ENCODE measurements around the gene RHOV. TPM values are rescaled to one million over a fixed set of nuclear protein-coding genes. Genes with fewer than 3 reads are reported as not detected.
"Not testable (repeated sequence)": the region's sequence is repeated elsewhere in the genome, so short reads cannot be mapped to it uniquely, and the experiment has no call there.

Gene RHOV
- total RNA-seq, 1 experiment from 2014 or later: 0.82 TPM

GRCh38 chr15:40891810-40892446 is 17.9 kb upstream of the RHOV start:
- peak; percentile 69 for DNase-seq (ENCODE audit: low read depth, low spot score)
- in situ Hi-C loops (cut with HindIII; ENCODE audit: low pct_unique_long_range_greater_than_20kb, low sequenced_read_pairs): no loop called here

DNA sequence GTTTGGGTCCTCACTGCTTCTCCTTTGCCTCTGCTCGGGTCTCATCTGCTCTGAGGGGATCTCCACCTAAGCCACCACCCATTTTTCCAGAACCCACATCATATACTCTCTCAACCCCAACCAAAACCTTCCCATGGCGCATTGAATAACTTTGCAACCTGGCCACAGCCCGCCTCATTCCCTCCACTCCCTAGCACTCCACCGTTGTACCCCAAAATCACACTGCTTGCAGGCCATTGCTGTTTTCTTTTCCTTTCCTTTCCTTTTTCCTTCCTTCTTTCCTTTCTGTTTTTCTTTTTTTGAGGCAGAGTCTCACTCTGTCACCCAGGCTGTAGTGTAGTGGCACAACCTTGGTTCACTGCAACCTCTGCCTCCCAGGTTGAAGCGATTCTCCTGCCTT is 17.1 kb upstream of the RHOV start:
- no peak for DNase-seq (ENCODE audit: low read depth, low spot score)
- in situ Hi-C loops (cut with HindIII; ENCODE audit: low pct_unique_long_range_greater_than_20kb, low sequenced_read_pairs): no loop called here

GRCh38 chr15:40889112-40889511 is 15.1 kb upstream of the RHOV start:
- in situ Hi-C loops (cut with HindIII; ENCODE audit: low pct_unique_long_range_greater_than_20kb, low sequenced_read_pairs): no loop called here
- no peak for DNase-seq (ENCODE audit: low read depth, low spot score)

DNA sequence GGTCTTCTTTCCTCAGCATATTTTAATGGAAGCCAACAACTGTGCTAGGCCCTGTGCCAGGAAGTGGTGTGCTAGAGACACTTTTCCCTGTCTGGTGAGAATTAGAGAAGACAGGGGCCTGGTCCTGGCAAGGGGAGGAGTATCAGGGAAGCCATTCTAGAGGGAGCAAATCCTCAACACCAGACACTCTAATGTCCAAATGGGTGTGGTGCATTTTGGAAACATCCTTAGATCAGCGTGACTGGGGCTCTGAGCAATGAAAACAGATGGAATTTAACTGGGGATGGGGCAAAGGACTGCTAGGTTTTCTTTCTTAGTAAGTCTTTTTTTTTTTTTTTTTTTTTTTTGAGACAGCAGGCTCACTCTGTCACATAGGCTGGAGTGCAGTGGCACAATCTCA is 12.6 kb upstream of the RHOV start:
- DNase-seq (ENCODE audit: low read depth, low spot score): no peak
- in situ Hi-C loops (cut with HindIII; ENCODE audit: low pct_unique_long_range_greater_than_20kb, low sequenced_read_pairs): no loop called here

- in situ Hi-C loops (cut with HindIII; ENCODE audit: low pct_unique_long_range_greater_than_20kb, low sequenced_read_pairs): no loop called here
- no peak for DNase-seq (ENCODE audit: low read depth, low spot score)
Observed at GRCh38 chr15:40881351-40881750, 7.3 kb upstream of the RHOV start.

- in situ Hi-C loops (cut with HindIII; ENCODE audit: low pct_unique_long_range_greater_than_20kb, low sequenced_read_pairs): no loop called here
- DNase-seq (ENCODE audit: low read depth, low spot score): no peak
Observed at GRCh38 chr15:40879609-40880008, 5.6 kb upstream of the RHOV start.

DNA sequence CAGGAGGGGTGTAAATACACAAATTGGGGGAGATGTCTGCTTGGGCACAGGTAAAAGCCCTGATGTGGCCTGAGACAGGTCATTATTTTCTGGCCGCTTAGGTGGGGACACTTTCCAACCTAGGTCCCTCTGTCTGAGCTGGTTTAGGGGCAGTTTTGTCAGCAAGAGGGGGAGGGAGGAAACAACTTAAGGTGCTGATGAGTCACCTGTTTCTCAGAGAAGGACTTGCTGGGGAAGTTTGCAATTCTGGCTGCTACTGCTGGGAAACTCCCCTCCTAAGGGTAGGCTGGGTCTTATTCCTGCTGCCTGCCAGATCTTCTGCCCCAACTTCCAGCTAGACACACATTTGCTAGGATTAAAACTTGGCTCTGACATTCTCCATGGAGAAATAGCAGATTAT is 4.8 kb upstream of the RHOV start:
- in situ Hi-C loops (cut with HindIII; ENCODE audit: low pct_unique_long_range_greater_than_20kb, low sequenced_read_pairs): no loop called here
- no peak for DNase-seq (ENCODE audit: low read depth, low spot score)

DNA sequence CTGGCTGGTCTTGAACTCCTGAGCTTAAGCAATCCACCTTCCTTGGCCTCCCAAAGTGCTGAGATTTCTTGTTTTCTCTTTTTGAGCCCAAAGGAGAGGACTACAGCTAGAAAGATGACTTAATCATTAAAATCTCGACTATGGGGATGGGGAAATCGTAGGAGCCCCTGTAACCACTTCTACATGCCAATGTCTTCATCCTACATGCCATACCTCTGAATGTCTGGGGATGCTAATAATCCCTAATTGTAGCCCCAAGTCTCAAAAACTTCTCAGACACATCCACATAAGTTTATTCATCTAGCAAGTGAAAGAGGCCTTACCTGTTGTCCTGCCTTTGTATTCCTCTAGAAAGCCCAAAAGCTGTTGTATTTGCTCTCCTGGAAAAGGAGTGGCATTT is 3.7 kb upstream of the RHOV start:
- in situ Hi-C loops (cut with HindIII; ENCODE audit: low pct_unique_long_range_greater_than_20kb, low sequenced_read_pairs): no loop called here

DNA sequence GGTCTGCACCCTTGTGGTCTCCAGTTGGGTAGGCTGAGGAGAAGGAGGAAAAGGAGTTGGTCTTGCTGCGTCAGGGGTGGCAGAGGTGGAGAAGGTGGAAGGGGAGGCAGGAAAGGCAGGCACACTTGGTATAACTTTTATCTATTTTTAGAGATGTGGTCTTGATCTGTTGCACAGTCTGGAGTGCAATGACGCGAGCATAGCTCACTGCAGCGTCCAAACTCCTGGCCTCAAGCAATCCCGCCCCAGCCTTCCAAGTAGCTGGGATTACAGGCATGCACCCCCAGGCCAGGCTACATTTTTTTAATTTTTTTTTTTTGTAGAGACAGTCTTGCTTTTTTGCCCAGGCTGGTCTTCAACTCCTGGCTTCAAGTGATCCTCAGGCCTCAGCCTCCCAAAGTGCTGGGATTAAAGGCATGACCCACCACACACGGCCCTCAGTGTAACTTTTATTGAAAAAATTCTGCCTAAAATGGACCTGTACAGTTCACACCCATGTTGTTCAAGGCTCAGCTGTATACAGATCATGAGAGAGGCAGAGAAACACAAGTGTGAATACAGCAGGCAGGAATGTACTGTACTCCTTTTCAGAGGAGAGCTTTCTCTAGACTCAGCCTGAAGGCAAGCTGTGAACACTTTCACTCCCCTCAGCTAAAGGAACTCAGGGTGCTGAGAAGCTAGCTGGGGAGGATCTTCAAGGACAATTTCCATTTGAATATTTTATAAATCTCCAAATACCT is 2.1 kb upstream of the RHOV start:
- DNase-seq (ENCODE audit: low read depth, low spot score): no peak
- in situ Hi-C loops (cut with HindIII; ENCODE audit: low pct_unique_long_range_greater_than_20kb, low sequenced_read_pairs): no loop called here

More for the DNA sequence above, 3.7 kb upstream of the RHOV start:
- DNase-seq (ENCODE audit: low read depth, low spot score): no peak

DNA sequence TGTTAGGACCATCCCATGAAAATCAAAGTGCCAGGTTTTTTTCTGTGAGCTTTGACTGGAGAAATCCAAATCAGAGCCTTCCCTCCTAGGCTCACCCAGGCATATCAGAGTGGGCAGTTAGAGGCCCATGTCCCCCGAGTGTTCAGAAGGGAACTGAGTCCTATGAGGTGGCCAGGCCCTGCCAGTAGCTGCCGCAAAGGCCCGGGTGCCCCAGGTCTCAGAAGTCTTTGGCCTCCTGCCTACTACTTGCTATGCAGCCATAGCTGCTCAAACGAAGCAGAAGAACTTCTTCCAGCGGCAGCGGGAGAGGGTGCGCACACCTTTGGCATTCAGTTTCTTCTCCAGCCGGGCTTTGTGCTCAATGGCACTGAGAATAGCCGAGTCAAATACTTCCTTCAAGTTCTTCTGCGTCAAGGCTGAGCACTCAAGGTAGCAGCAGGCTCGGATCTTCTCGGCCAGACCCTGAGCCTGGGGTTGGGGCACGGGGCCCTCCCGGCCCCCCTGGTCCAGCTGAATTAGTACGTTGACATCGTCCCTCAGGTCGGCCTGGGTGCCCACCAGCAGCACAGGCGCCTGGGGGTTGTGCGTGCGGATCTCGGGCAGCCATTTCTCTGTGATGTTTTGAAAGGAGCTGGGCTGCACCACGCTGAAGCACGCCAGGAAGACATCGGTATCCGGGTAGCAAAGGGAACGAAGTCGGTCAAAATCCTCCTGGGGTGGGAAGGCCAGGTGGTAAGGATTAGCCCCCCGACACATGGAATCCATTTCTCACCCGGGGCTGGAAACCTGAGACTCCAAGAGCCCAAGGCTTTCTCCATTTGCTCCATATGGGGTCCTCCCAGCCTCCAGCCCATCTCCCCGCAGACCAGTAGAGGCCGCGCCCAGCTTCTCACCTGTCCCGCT is 992 bp downstream of the RHOV start:
- no peak for DNase-seq (ENCODE audit: low read depth, low spot score)
- in situ Hi-C loops (cut with HindIII; ENCODE audit: low pct_unique_long_range_greater_than_20kb, low sequenced_read_pairs): no loop called here

- DNase-seq (ENCODE audit: low read depth, low spot score): no peak
- in situ Hi-C loops (cut with HindIII; ENCODE audit: low pct_unique_long_range_greater_than_20kb, low sequenced_read_pairs): no loop called here
Observed at GRCh38 chr15:40871749-40872617, 2.1 kb downstream of the RHOV start.

DNA sequence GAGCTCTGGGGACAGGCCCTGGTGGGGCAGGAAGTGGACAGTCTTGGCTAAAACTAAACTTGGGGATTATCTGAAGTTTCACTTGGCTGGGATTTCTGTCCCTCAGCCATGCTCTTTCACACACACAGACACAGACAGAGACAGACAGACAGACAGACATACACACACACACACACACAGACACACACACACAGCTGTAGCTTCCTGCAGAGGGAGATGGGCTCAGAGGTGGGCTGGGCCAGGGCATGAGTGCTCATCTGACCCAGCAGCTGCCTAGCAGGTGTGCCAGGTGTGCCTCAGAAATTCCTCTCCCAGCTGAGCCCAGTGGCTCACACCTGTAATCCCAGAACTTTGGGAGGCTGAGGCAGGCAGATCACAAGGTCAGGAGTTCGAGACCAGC is 3.3 kb downstream of the RHOV start:
- DNase-seq (ENCODE audit: low read depth, low spot score): no peak
- in situ Hi-C loops (cut with HindIII; ENCODE audit: low pct_unique_long_range_greater_than_20kb, low sequenced_read_pairs): no loop called here

- in situ Hi-C loops (cut with HindIII; ENCODE audit: low pct_unique_long_range_greater_than_20kb, low sequenced_read_pairs): no loop called here
- DNase-seq (ENCODE audit: low read depth, low spot score): no peak
Observed at GRCh38 chr15:40869686-40870085, 4.3 kb downstream of the RHOV start.

DNA sequence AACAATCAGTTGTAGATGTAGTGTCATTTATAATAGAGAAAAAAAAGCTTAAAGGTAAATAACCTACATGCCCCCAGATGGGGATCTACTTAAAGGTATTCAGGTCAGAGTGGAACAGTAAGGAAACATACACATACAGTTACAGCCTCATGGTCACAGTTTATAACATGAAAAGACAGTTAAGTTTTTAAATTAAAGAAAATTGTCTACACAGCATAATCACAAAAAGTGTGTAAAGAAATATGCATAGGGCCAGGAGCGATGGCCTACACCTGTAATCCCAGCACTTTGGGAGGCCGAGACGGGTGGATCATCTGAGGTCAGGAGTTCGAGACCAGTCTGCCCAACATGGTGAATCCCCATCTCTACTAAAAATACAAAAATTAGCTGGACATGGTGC is 6.8 kb downstream of the RHOV start:
- in situ Hi-C loops (cut with HindIII; ENCODE audit: low pct_unique_long_range_greater_than_20kb, low sequenced_read_pairs): no loop called here
- DNase-seq (ENCODE audit: low read depth, low spot score): no peak

GRCh38 chr15:40863660-40864270 is 10.3 kb downstream of the RHOV start:
- in situ Hi-C loops (cut with HindIII; ENCODE audit: low pct_unique_long_range_greater_than_20kb, low sequenced_read_pairs): no loop called here
- no peak for DNase-seq (ENCODE audit: low read depth, low spot score)

DNA sequence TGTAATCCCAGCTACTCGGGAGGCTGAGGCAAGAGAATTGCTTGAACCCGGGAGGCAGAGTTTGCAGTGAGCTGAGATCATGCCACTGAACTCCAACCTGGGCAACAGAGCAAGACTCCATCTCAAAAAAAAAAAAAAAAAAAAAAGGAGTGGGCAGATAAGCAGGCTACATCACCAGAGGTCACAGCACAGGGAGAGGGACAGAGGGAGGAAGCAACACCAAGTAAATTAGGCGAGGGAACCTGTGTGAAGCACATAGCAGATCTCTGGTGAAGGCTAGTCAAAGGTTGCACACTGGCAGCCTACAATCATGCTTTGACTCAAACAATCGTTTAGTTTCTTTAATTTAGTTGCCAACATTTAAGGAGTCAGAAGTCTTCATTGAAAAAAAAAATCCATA is 12.9 kb downstream of the RHOV start:
- DNase-seq (ENCODE audit: low read depth, low spot score): not testable (repeated sequence)

GRCh38 chr15:40859206-40859851 is 14.7 kb downstream of the RHOV start:
- peak; percentile 85 for DNase-seq (ENCODE audit: low read depth, low spot score)
- in situ Hi-C loops (cut with HindIII; ENCODE audit: low pct_unique_long_range_greater_than_20kb, low sequenced_read_pairs): no loop called here

More for the DNA sequence above, 12.9 kb downstream of the RHOV start:
- in situ Hi-C loops (cut with HindIII; ENCODE audit: low pct_unique_long_range_greater_than_20kb, low sequenced_read_pairs): not testable (repeated sequence)

All from SK-MEL-5 (cell line).